ENCODE results near the gene SYNPO.

DNA sequence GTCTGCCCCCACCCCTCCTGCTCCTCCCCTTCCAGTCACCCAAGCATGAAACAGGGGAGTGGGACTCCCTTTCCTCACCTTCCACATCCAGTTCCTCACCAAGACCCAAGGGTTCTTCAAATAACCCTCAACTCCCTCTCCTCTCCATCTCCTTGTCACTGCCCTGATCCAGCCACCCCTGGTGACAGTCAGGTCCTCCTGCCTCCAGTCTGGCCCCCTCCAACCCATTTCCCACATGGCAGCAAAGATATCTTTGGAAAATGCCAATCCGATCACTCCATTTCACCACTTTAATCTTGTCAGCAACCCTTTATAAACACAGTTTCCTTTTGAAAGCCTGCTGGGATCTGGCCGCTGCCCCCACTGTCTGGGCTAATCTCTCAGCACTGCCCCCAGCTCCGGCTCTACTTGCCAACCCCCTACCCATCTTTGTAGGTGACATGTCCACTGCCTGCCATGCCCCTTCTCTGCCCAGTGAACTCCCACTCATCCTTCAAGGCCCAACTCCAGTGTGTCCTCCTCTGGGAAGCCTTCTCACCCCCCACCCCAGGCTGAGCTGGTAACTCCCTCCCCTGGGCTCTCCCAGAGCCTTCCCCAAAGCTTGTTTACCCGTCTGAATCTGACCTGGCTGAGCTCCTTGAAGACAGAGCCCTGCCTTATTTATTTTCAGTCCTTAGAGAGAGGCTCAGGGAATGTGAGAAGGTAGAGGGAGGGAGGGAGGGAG is 19.8 kb downstream of the SYNPO start:
- TF ChIP-seq, protein P1, sequence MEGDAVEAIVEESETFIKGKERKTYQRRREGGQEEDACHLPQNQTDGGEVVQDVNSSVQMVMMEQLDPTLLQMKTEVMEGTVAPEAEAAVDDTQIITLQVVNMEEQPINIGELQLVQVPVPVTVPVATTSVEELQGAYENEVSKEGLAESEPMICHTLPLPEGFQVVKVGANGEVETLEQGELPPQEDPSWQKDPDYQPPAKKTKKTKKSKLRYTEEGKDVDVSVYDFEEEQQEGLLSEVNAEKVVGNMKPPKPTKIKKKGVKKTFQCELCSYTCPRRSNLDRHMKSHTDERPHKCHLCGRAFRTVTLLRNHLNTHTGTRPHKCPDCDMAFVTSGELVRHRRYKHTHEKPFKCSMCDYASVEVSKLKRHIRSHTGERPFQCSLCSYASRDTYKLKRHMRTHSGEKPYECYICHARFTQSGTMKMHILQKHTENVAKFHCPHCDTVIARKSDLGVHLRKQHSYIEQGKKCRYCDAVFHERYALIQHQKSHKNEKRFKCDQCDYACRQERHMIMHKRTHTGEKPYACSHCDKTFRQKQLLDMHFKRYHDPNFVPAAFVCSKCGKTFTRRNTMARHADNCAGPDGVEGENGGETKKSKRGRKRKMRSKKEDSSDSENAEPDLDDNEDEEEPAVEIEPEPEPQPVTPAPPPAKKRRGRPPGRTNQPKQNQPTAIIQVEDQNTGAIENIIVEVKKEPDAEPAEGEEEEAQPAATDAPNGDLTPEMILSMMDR (IDR thresholded peaks at IDR 0.05; ENCODE audit: insufficient read depth, low read depth, low read length) = no peak
- TF ChIP-seq EZH2 (IDR thresholded peaks at IDR 0.05; ENCODE audit: insufficient read depth, low read length) = no peak

Measured in astrocyte (in vitro differentiated cells and primary cell).